Central memory CD8-positive, alpha-beta T cell (primary cell): Measurements from ENCODE around the gene CACNA1S.
A peak's percentile ranks its signal among the peaks of the same experiment; 100 is the strongest.

ENCODE experiments used
- ATAC-seq: fragments of 150-1000 bp; cut with Tn5 transposase; replicated peaks from 2 replicates; pipeline ENCODE4 v1.10.0; 2022; ENCODE audit warnings: mild to moderate bottlenecking, moderate FRiP score, moderate number of reproducible peaks; ENCODE audit not compliant: poor library complexity, severe bottlenecking; ENCODE audit errors: extremely low read depth
- DNase-seq, 2 donors: peaks; one replicate each; pipeline ENCODE4 v3.0.0; 2021; ENCODE audit warnings: low spot score in 2 of 2
- H3K27ac Mint-ChIP-seq: one replicate; pipeline ENCODE4 v1.8.0; 2022; ENCODE audit warnings: low read depth, mild to moderate bottlenecking, moderate library complexity, mixed read lengths
- H3K27me3 Mint-ChIP-seq: one replicate; pipeline ENCODE4 v1.8.0; 2022; ENCODE audit warnings: mixed read lengths
- H3K36me3 Mint-ChIP-seq: one replicate; pipeline ENCODE4 v1.8.0; 2022; ENCODE audit warnings: mild to moderate bottlenecking, moderate library complexity, mixed read lengths; ENCODE audit not compliant: insufficient read depth
- H3K4me1 Mint-ChIP-seq: one replicate; pipeline ENCODE4 v1.8.0; 2022; ENCODE audit warnings: mixed read lengths
- H3K4me3 Mint-ChIP-seq: one replicate; pipeline ENCODE4 v1.8.0; 2022; ENCODE audit warnings: mild to moderate bottlenecking, moderate library complexity, mixed read lengths
- H3K9me3 Mint-ChIP-seq: one replicate; pipeline ENCODE4 v1.8.0; 2022; ENCODE audit warnings: mixed read lengths

CACNA1S gene

DNA sequence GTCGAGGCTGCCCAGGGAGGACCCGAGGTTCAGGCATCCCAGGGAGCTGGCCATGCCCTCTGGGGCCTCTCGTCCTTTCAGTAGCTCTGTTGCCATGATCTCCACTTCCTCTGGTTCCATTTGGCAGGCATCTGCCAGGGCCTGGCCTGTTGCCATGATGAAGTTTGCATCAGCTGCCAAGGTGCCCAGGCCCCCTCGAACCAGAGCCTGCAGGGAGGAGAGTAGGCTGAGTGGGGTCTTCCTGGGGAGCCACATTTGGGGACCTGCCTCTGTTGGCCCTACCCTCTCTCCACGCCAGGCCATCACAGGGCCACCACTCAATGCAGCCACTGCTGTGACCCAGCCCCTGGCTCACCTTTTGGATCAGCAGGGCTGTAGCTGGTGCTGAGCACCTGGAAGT, 72.3 kb downstream of the CACNA1S start:
- H3K36me3 Mint-ChIP-seq: peaks cover 2% of the 10 kb centered on the region
- no peak overlapping the region for H3K27ac Mint-ChIP-seq
- DNase-seq (no peak), ATAC-seq (no peak)
- H3K27me3 Mint-ChIP-seq: no peaks in the 10 kb centered on the region
- H3K4me1 Mint-ChIP-seq: no peaks in the 10 kb centered on the region
- no peaks in the 10 kb centered on the region for H3K9me3 Mint-ChIP-seq
- no peak overlapping the region for H3K4me3 Mint-ChIP-seq

DNA sequence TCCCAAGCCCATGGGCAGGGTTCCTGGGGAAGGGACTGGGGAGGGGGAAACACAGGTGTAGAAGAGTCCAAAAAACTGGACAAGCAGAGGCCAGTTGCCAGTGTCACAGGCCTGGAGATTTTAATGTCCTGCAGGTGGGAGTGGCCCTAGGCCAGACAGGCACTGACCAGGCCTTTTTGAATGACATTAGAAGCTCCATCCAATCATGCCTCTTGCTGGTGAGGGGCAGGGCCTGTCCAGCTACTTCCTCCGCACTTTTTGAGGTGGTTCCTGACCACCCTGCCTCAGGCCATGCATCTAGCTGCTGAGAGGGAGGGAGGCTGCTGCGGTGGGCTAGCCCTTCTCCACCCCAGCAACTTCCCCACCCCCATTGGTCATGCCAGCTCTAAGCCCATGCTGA, 72.8 kb downstream of the CACNA1S start:
- H3K36me3 Mint-ChIP-seq: peaks cover 2% of the 10 kb centered on the region
- no peak overlapping the region for H3K27ac Mint-ChIP-seq
- H3K27me3 Mint-ChIP-seq: no peaks in the 10 kb centered on the region
- DNase-seq (no peak), ATAC-seq (no peak)
- no peaks in the 10 kb centered on the region for H3K4me1 Mint-ChIP-seq
- H3K9me3 Mint-ChIP-seq: no peaks in the 10 kb centered on the region
- H3K4me3 Mint-ChIP-seq: no peak overlapping the region

DNA sequence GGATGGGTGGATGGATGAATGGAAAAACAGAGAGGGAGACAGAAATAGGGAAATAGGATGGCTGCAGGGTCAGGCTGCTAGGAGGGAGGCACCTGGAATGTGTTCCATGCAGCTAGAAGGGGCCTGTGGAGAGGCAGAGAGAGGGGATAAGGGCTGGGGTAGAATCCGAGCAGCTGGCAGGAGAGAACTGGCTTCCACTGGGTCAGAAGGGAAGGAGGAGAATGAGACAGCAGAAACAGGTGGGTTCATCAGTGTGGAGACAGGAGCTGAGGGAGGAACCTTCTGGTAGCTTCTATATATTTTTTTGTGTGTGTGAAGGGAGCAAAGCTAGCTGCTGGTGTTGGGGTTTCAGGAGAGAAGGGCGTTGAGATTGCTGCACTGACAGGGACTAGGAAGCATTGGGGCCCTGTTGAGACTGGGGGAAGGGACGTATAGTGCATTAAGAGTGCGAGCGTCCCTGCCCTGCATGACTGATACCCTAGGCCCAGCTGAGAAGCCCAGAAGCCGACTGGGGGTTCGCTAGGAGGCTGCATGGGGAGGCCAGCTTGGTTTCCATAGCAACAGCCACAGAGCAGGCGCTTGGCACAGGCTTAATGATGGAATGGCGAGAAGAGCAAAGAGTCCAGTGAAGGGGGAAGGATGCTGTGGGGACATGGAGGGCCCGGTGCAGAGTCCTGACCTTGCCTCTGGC, 73.9 kb downstream of the CACNA1S start:
- Mint-ChIP-seq H3K27me3 (no peaks in the 10 kb centered on the region), H3K36me3 (peaks cover 2% of the 10 kb centered on the region), H3K4me1 (no peaks in the 10 kb centered on the region), H3K4me3 (no peak overlapping the region), H3K9me3 (no peaks in the 10 kb centered on the region), H3K27ac (no peak overlapping the region)
- ATAC-seq (no peak), DNase-seq (no peak)

DNA sequence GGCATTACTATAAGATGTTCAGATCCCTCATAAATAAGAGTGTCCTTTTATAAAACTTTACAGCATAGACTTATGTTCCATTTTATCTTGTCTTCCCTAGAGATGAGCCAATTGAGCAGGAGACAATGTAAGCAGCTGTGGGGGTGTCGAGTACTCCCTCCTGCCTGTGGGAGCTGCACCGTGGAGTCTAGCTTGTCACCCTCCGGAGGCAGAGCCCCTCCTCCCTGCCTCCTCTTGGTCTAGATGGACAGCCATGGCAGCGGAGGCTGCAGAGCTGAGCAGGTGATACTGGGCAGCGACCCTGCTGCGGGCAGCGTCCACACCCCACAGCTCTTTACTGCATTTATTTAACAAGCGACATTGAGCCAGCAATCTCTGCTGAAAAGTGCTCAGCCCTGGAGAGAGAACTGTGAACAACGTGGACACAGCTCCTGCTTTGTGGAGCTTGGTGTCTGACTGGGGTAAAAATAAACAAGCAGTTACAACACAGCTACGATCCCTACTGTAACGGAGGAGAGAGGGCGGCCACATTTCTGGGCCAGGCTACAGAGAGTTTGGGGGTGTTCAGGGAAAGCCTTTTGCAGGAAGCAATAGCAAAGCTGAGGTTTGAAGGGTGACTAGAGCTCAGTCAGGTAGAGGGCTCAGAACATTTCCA, 75.9 kb downstream of the CACNA1S start:
- H3K4me1 Mint-ChIP-seq: no peaks in the 10 kb centered on the region
- H3K36me3 Mint-ChIP-seq: peaks cover 2% of the 10 kb centered on the region
- no peaks in the 10 kb centered on the region for H3K27me3 Mint-ChIP-seq
- no peak for ATAC-seq
- no peak overlapping the region for H3K4me3 Mint-ChIP-seq
- H3K27ac Mint-ChIP-seq: no peak overlapping the region
- H3K9me3 Mint-ChIP-seq: no peaks in the 10 kb centered on the region
- DNase-seq: no peak

DNA sequence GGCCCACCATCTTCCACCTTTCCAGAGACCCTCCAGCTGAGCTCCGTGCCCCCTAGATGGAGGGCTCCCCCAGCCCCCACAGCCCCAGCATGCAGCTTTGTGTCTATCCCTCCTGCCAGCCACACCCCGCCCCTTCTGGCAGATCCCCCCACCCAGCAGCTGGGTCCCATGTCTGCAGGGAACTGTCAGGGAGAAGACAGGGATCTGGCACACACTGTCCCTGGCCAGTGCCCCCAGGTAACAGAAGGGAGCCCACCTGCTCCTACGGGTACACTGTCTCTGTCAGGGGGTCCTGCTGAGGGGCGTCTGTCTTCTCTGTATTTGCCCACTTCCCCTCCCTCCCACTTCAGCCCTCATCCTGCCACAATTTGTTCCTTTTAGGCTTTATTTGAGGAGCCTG, 77.6 kb downstream of the CACNA1S start:
- Mint-ChIP-seq H3K27ac (no peak overlapping the region), H3K36me3 (no peaks in the 10 kb centered on the region), H3K9me3 (no peaks in the 10 kb centered on the region), H3K27me3 (no peaks in the 10 kb centered on the region), H3K4me3 (no peak overlapping the region), H3K4me1 (no peaks in the 10 kb centered on the region)
- DNase-seq (no peak), ATAC-seq (no peak)

DNA sequence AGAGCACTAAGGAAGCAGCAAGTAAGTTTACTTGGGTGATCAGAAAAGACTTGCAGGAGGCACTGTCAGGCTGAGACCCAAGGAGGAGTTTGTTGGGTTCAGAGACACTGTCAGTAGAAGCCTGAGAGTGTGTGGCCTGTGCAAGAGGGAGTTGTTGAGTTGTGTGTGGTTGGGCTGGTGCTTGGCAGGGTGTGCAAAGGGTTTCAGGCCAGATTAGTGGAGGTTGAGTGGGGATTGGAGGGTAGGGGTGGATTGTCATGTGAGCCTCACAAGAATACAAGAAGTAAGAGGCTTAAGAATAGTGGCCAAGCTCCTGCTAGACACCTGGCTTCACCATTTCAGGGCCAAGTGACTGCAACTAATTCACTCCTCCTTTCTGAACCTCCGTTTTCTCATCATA, 79.8 kb downstream of the CACNA1S start:
- no peaks in the 10 kb centered on the region for H3K36me3 Mint-ChIP-seq
- H3K9me3 Mint-ChIP-seq: no peaks in the 10 kb centered on the region
- H3K27me3 Mint-ChIP-seq: no peaks in the 10 kb centered on the region
- no peak overlapping the region for H3K27ac Mint-ChIP-seq
- H3K4me1 Mint-ChIP-seq: no peaks in the 10 kb centered on the region
- no peak for DNase-seq
- no peak for ATAC-seq
- H3K4me3 Mint-ChIP-seq: no peak overlapping the region

DNA sequence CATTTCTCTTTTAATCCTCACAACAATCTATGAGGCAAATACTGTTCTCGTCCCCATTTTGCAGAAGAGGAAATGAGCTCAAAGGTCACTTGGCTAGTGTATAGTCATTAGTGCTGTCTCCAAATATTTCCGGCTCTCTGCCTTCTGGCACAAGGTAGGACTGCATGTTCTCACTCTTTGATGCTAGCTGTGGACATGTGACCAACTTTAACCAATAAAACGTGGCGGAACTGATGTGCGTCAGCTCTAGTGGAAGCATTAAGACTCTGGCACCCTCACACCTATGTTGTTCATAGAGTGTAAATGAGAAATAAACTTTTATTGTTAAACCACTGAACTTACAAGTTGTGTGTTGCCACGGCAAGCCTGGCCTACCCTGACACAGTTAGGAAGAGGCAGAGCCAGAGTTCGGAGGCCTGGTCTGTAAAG, 83.8 kb downstream of the CACNA1S start:
- Mint-ChIP-seq H3K36me3 (peaks cover 1% of the 10 kb centered on the region), H3K9me3 (no peaks in the 10 kb centered on the region), H3K4me3 (no peak overlapping the region), H3K27ac (no peak overlapping the region), H3K27me3 (no peaks in the 10 kb centered on the region), H3K4me1 (peaks cover 16% of the 10 kb centered on the region)
- no peak for DNase-seq
- ATAC-seq: no peak

DNA sequence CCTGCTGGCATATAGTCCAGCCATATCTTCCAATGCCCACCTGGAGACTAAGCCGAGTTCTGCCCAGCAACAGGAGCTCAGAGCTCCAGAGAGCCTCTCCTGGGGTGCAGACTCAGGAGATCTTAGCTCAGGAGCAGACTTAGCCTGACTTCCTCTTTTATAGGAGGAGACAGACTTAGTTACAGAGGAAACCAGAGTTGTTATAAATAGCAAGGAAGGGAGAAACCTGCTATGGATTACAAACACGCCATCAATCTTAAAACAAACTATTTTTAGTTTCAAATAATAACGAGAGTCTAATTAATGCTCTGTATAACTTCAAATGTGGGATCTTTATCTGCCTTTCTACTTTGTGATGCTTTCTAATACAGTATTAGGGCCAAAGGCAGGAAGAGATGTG, 85.4 kb downstream of the CACNA1S start:
- Mint-ChIP-seq H3K27me3 (no peaks in the 10 kb centered on the region), H3K4me3 (no peak overlapping the region), H3K36me3 (peaks cover 8% of the 10 kb centered on the region), H3K9me3 (no peaks in the 10 kb centered on the region), H3K27ac (no peak overlapping the region), H3K4me1 (peaks cover 27% of the 10 kb centered on the region)
- DNase-seq (no peak), ATAC-seq (no peak)

DNA sequence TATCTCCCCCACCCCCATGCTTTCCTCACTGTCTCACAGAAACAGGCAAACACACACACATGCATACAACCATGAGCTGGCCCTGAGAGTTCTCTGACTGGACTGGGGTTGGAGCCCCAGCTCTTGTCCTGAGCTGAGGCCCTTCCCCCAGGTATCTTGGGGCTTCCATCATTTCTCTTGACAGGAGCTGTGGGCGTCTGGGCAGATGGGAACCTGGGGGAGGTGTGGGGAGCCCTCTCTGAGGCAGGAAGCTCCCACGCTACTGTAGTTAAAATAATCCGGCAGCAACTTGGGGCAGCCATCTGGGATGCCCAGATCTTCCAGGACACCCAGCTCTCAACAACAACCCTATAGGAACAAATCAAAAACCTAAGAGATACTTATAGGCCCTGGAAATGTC, 86.0 kb downstream of the CACNA1S start:
- ATAC-seq: no peak
- Mint-ChIP-seq H3K4me3 (no peak overlapping the region), H3K36me3 (peaks cover 8% of the 10 kb centered on the region), H3K4me1 (peaks cover 33% of the 10 kb centered on the region), H3K27ac (no peak overlapping the region), H3K9me3 (no peaks in the 10 kb centered on the region), H3K27me3 (no peaks in the 10 kb centered on the region)
- no peak for DNase-seq

DNA sequence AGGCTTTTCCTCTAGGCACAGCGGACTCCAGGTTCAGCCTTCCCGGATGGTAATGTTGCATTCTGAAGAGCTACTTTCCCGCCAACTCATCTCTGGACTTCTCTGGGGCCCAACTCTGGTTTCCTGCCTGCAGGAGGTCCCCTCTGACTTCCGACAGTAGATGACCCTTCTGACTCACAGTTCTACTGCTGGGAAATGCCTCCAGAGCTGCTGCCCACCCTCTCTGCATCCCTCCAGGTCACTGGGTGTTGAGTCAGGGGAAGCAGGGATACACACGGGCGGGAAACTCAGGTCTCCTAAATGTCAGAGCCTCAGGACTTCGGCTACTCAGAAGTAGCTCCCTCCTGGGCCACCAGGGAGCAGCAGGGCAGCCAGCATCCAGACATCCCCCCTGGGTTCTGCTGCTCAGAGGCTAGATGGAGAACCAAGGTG, 86.6 kb downstream of the CACNA1S start:
- DNase-seq (no peak), ATAC-seq (no peak)
- Mint-ChIP-seq H3K4me1 (peaks cover 40% of the 10 kb centered on the region), H3K27me3 (no peaks in the 10 kb centered on the region), H3K9me3 (no peaks in the 10 kb centered on the region), H3K4me3 (no peak overlapping the region), H3K27ac (no peak overlapping the region), H3K36me3 (peaks cover 11% of the 10 kb centered on the region)

DNA sequence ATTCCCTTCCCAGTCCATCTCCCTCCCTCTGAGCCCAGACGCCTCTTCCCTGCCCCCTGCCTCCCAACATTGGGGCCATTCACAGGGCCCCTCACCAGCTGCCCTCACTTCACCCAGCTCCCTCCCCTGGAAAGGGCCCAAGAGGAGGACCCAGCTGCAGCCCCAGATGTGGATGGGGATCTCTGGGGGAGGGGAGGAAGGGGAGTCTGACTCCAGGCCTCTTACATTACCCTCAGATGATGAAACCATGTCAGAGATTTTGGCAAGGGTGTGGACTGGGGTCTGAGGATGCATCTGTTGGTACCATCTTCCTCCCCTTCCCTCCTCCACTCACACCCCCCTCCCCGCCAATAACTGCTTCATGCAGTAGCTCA, 87.6 kb downstream of the CACNA1S start:
- Mint-ChIP-seq H3K4me3 (no peak overlapping the region), H3K4me1 (peaks cover 50% of the 10 kb centered on the region), H3K36me3 (peaks cover 12% of the 10 kb centered on the region), H3K27ac (no peak overlapping the region), H3K9me3 (no peaks in the 10 kb centered on the region), H3K27me3 (no peaks in the 10 kb centered on the region)
- ATAC-seq: no peak
- no peak for DNase-seq

DNA sequence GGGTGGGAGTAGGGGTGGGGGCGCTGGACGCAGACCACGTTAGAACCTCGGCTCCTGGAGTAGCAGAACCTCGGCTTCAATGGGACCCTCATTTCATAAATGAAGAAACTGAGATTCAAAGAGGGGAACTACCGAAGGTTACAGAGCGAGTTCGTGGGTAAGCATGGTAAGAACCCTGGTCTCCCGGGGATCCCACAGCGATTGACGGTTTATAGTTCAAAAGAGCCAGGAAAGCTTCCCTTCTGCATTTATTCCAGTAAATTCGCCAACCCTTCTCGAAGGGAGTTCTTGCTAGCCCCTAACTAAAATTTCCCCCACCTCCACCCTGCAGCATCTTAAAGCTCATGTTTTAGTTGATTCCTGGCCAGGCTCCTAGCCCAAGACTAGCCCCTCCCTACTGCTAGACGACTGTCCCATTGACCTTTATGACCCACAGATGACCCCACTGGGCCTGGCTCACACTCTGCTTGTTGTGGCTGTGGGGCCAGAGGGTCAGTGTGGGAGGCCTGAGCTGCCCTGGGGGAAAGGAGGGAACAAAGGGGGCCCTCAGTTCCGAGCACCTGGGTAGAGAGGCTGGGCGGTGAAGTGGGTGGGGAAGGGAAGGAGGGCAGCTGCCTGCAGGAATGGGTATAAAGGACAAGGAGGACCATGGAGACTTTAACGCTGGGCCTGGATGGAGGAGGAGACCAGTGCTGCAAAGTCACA, 88.2 kb downstream of the CACNA1S start:
- ATAC-seq (no peak), DNase-seq (no peak)
- Mint-ChIP-seq H3K36me3 (peaks cover 12% of the 10 kb centered on the region), H3K27me3 (no peaks in the 10 kb centered on the region), H3K9me3 (no peaks in the 10 kb centered on the region), H3K4me3 (no peak overlapping the region), H3K4me1 (peaks cover 55% of the 10 kb centered on the region), H3K27ac (no peak overlapping the region)

DNA sequence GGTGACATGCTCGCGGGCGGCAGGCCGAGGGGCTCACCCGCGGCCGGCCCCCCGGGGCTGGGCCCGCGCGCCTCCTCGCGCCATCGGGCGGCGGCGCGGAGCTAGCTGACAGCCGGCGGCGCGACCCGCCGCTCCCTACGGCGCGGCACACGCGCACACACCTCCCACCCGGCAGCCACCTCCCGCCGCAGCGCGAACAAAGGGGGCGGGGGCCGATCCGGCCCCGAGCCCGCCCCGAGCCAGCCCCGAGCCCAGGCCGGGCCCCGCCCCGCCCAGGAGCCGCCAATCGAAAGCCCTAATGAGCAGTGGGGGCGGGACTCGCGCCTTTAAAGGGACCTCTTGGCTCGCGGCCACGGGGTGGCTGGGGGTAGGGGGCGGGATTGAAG, 88.7 kb downstream of the CACNA1S start, which contains the start of gene KIF21B:
KIF21B (minus strand) TSS at position 198 of the 386 bp plus-strand sequence. CDS start 331 bp downstream, outside the sequence.
- Mint-ChIP-seq H3K27ac (peak within 1 kb of the TSS; percentile 96), H3K4me1 (peaks cover 57% of the 10 kb centered on the region), H3K4me3 (peak within 1 kb of the TSS; percentile 98)

More for the DNA sequence above, 88.7 kb downstream of the CACNA1S start, which contains the start of gene KIF21B:
- peak; percentile 82 to 87 for DNase-seq
- H3K27me3 Mint-ChIP-seq: no peaks in the 10 kb centered on the region
- peak; percentile 81 for ATAC-seq
- H3K36me3 Mint-ChIP-seq: peaks cover 12% of the 10 kb centered on the region
- no peaks in the 10 kb centered on the region for H3K9me3 Mint-ChIP-seq
